NCI-H748 (cell line): ENCODE measurements around the gene CDC42EP5.
"Not testable (repeated sequence)": the region's sequence is repeated elsewhere in the genome, so short reads cannot be mapped to it uniquely, and the experiment has no call there.

ENCODE experiments used
- DNase-seq: peaks from one replicate; lab custom pipeline; 2025; ENCODE audit not compliant: unreplicated experiment; lab: John Stamatoyannopoulos, UW

CDC42EP5 gene

DNA sequence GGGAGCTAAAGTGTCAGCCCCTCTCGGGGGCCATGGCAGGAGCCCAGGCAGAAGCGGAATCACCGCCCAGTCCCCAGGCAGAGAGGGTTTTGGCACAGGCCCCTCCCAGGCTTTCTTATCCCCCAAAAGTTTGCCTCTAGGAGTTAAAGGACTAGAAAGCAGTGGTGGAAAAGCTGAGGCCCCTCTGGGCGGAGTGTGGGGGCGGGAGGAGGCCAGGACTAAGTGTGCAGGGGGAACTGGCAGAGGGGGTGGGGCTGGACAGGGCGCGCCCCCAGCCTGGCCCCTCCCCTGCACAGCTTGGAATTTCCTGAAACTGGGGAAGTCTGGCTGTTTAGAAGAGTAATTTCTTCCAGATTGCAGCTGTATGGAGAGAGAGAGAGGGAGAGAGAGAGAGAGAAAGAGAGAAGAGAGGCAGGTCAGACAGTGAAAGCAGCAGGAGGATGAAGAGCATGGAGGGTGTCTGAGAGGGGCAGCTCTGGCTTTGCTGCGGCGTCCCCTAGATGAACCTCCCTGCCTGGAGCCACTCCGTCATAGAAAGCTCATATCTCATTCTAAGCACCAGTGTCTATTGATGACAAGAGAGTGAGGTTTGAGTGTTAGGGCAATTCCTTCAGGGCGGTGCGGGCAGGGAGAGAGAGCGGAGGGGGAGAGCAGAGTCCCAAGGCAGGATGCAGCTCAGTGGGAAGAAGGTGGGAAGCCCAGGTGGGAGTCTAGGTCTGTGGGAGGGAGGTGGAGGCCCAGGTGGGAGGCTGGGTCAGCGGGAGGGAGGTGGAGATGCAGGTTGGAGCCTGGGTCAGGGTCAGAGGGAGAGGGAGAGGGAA is at the start of gene CDC42EP5:
TSS of gene CDC42EP5 (minus strand) at position 226 of the 821 bp plus-strand sequence. CDS start 7,749 bp downstream, outside the sequence.
- no peak for DNase-seq

- DNase-seq, result no peak
These were observed 48.9 kb upstream of the CDC42EP5 start for GRCh38 chr19:54521860-54522513.

DNA sequence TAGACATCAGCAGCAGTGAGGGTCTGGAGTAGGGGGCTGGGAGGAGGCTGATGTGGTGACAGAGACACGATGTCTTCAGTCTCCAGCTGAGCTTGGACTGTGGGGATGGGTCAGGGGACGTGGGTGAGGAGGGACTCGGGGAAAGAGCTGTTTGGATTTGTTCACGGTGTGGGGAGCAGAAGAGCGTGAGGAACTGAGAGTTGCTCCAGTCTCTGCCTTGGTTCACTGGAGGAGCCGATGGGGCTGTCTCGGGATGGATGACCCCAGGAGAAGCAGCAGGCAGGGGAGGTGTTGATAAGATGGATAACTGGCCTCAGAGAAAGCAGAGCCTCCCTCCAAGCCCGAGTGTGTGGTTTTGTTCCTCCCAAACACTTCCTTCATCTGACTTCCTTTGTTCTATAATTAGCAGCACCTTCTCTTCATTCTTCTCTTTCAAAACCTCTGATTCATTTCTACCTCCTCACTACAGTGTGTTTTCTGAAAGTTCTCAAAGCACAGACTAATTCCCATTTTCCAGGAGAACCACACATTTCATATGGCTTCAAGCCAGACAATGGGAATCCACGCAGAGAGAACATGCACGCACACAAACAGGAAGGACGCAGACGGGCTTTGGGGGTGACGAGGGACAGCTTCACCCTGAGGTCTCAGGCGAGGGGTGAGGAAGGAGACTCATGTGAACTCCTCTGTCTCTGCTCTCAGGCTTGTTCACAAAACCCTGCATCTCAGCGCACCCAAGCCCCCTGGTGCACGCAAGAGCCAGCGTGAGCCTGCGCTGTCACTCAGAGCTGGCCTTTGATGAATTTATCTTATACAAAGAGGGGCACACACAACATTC is 48.1 kb upstream of the CDC42EP5 start:
- DNase-seq, result no peak

DNA sequence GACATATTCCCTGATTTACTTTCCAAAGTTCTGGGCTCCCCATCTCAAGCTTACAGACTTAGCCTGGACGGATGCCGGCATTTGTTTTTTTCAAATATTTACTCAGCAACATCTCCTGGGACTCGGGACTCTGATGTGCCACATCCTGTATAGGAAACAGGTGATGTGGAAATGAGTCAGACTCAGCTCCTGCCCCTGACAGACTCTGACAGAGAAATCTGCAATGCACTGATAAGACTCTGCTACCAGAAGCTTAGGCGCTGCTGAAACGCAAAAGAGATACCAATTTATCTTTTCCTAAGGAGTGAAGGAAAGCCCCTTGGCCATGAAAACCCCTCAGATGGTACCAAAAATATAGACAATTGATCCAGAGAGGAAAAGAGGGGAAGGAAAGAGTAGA is 45.7 kb upstream of the CDC42EP5 start:
- no peak for DNase-seq

DNA sequence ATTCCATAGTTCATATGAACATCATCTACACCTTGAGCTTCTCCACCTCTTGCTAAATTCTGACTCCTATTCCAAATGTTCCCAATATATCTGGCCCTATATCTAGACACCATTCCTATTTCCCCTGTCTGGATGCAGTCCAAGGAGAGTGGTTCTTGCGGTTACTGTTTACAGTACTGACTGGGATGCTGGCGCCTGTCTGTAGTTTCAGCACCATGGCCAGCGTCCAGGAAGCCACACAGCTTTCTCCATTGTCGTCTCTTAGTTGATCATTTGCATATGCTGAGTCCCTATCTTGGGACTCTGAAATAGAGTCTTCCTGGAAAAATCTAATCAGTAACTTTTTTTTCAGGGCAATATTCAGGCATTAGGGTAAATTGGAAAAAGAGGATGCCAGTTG is 44.4 kb upstream of the CDC42EP5 start:
- DNase-seq, result no peak

GRCh38 chr19:54515156-54515555 is 42.1 kb upstream of the CDC42EP5 start:
- no peak for DNase-seq

DNA sequence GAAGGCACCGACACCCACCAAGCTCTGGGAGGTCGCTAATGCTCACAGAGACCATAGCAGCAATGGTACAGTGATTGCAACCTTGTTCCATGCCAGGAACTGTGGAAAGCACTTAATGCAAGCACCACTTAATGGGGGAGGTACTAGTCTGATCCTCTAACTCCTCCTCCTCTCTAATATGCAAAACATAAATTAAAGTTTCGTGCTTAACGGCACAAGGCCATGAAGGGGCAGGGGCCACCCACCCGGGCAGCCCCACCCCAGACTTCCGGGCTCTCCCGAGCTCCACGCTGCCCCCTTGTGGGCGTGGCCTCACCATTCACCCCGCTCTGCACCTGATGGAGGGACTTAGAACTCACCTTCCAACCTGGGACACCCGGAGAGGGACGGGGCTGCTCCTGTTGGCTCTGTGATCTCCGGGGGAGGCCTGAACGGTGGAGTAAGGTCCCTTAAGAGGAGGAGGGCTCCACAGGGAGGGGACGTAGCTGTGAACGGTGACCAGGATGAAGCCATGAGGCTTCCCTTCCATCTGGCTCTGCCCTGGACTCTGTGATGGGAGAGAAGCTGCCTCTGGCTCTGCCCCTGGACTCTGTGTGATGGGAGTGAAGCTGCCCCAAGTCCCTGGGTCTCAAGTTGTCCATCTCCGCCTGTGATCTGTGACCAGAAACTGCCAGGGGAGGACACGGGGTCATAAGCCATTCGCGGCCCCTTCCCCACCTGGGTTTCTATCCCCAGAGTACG is 36.3 kb upstream of the CDC42EP5 start:
- DNase-seq, result not testable (repeated sequence)

GRCh38 chr19:54508487-54508886 is 35.4 kb upstream of the CDC42EP5 start:
- DNase-seq, result not testable (repeated sequence)

DNA sequence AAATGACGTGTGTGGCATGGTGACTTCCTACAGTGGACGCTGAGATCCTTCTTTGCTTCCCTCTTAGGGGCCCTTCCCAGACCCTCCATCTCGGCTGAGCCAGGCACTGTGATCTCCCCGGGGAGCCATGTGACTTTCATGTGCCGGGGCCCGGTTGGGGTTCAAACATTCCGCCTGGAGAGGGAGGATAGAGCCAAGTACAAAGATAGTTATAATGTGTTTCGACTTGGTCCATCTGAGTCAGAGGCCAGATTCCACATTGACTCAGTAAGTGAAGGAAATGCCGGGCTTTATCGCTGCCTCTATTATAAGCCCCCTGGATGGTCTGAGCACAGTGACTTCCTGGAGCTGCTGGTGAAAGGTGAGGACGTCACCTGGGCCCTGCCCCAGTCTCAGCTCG is 34.7 kb upstream of the CDC42EP5 start:
- no peak for DNase-seq

DNA sequence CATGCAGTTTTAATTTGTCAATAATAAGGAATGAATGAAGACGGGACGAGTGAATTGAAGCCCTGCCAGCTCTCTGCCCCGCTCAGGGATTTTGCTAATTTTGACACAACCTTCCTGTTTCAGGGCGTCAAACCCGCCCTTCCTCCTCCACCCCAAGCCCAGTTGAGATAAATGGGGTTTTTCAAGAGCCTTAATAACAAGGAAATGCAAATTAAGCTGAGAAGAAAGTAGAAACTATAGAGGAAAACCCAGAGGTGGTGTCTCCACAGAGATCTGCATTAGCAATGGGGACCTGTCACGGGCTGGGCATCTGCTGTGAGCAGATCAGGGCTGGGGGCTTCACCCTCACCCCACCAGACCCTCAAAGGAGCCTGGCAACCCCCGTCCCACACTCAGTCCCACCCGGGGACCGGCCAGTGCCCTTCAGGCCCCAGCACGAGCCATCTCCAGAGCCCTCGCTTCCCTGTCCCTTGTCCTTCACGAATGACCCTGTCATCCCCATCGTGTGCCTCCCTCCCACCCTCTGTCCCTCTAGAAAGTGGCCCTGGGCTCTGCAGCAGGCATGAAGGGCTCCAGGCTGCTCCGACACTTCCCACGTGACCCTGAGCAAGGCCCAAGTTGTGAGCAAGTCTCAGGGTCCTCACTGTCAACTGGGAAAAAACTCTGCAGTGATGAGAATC is 34.1 kb upstream of the CDC42EP5 start:
- not testable (repeated sequence) for DNase-seq

DNA sequence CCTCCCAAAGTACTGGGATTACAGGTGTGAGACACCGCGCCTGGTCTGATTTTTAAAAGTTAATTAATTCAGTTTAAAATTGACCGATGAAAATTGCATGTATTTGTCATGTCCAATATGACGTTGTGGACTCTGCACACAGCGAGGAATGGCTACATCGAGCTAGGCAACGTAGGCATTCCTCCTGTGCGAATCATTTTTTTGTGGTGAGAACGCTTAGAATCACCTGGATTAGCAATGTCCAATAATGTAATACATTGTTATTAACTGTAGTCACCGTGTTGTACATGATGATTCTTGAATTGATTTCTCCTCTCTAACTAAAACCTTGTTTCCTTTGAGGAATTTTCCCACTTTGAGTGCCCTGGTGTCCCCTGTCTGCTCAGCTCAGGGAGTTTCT is 33.0 kb upstream of the CDC42EP5 start:
- DNase-seq, result no peak

- DNase-seq, result not testable (repeated sequence)
These were observed 32.4 kb upstream of the CDC42EP5 start for GRCh38 chr19:54505542-54505941.

DNA sequence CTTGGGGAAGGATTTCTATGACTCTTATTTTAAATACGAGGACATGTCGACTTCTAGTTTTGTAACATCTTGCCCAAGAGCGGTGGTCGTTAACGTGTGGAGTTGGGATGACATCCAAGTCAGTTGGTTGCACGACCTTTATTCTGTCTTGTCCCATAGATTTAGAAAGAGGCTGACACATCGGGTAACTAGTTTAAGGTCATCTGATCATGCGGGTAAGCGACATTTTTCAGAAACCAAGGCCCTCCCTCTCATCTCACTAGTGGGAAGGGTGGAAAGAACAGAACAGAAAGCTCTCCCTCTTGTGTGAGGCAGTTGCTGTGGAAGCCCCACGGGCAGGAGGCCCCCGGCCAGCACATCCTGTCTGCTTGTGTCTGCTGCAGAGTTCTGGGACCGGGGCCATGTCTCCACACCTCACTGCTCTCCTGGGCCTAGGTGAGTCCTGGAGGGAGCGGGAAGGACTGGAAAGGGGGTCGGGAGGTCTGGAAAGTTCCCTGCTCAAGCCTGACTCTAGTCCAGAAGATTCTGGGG is 29.5 kb upstream of the CDC42EP5 start, which contains the start of gene LAIR2:
TSS of gene LAIR2 (plus strand) at position 314 of the 531 bp plus-strand sequence. CDS start at position 402, 88 bp downstream.
- DNase-seq, result no peak

DNA sequence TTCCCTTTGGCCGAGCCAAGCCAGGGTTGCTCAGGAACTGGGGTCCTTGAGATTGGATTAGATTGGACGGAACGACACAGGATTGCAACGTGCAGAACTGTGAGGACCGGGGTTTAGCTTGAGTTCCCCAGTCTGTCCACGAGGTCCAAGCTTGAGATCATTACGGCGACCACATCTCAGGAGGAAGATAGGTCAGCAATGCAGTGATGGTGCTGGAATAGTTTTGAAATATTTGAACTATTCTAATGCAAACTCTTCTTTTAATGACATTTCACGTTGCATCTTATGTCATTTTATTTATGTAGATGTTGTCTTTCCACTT is 25.3 kb upstream of the CDC42EP5 start:
- DNase-seq, result not testable (repeated sequence)

- not testable (repeated sequence) for DNase-seq
These were observed 24.8 kb upstream of the CDC42EP5 start for GRCh38 chr19:54497747-54498450.

- not testable (repeated sequence) for DNase-seq
These were observed 22.2 kb upstream of the CDC42EP5 start for GRCh38 chr19:54495284-54495683.

GRCh38 chr19:54493967-54494585 is 21.0 kb upstream of the CDC42EP5 start:
- no peak for DNase-seq

GRCh38 chr19:54493056-54493455 is 20.0 kb upstream of the CDC42EP5 start:
- DNase-seq, result not testable (repeated sequence)

- no peak for DNase-seq
These were observed 19.5 kb upstream of the CDC42EP5 start for GRCh38 chr19:54492568-54492967.
